Mesodermal cell (in vitro differentiated cells): ENCODE measurements around the gene ADCY5.

Experiments
- H3K27ac ChIP-seq: 2 replicates; pipeline ENCODE4 v1.7.0; 2013; ENCODE audit warnings: mild to moderate bottlenecking, low read depth, low read length, moderate library complexity; ENCODE audit not compliant: severe bottlenecking
- H3K36me3 ChIP-seq: 2 replicates; pipeline ENCODE4 v1.7.1; 2013; ENCODE audit warnings: mild to moderate bottlenecking, low read length, moderate library complexity; ENCODE audit not compliant: control insufficient read depth, insufficient read depth
- H3K4me1 ChIP-seq: one replicate; pipeline ENCODE4 v1.7.1; 2013; ENCODE audit warnings: mild to moderate bottlenecking, low read length; ENCODE audit not compliant: insufficient read depth, control insufficient read depth, poor library complexity, severe bottlenecking
- H3K4me3 ChIP-seq: 2 replicates; pipeline ENCODE4 v1.7.0; 2013; ENCODE audit warnings: low read length, control low read depth, mild to moderate bottlenecking; ENCODE audit not compliant: insufficient read depth, poor library complexity, severe bottlenecking; ENCODE audit errors: extremely low read depth
- H3K9me3 ChIP-seq: 2 replicates; pipeline ENCODE4 v1.7.1; 2013; ENCODE audit warnings: mild to moderate bottlenecking, low read length, moderate library complexity; ENCODE audit not compliant: control insufficient read depth
- WGBS, 2 experiments: methylation state at CpG; one replicate each; pipeline ENCODE4 v1.1.5; 2013; ENCODE audit warnings: missing lambda C conversion rate in 2 of 2; ENCODE audit not compliant: insufficient coverage in 2 of 2; 5-methylcytosine and 5-hydroxymethylcytosine counted together

The ADCY5 gene

GRCh38 chr3:123300583-123300982, 148.3 kb downstream of the ADCY5 start:
- Histone ChIP-seq H3K4me3 (no peak overlapping the region), H3K27ac (no peak overlapping the region), H3K36me3 (no peaks in the 10 kb centered on the region), H3K4me1 (no peaks in the 10 kb centered on the region), H3K9me3 (no peaks in the 10 kb centered on the region)
- 82 to 86% methylated on average over 7 to 8 of the region's 8 CpGs for WGBS, 2 experiments

- Histone ChIP-seq H3K4me1 (no peaks in the 10 kb centered on the region), H3K9me3 (no peaks in the 10 kb centered on the region), H3K4me3 (no peak overlapping the region), H3K36me3 (no peaks in the 10 kb centered on the region), H3K27ac (no peak overlapping the region)
- WGBS, 2 experiments: 95 to 96% methylated on average over 16 of the region's 16 CpGs
These were observed 148.8 kb downstream of the ADCY5 start for GRCh38 chr3:123300056-123300455.

GRCh38 chr3:123299581-123299980, 149.3 kb downstream of the ADCY5 start:
- no peaks in the 10 kb centered on the region for H3K36me3 ChIP-seq
- H3K27ac ChIP-seq: no peak overlapping the region
- no peak overlapping the region for H3K4me3 ChIP-seq
- no peaks in the 10 kb centered on the region for H3K4me1 ChIP-seq
- WGBS, 2 experiments: 82 to 87% methylated on average over 4 to 8 of the region's 8 CpGs
- H3K9me3 ChIP-seq: no peaks in the 10 kb centered on the region

GRCh38 chr3:123298903-123299302, 150.0 kb downstream of the ADCY5 start:
- Histone ChIP-seq H3K27ac (no peak overlapping the region), H3K4me1 (no peaks in the 10 kb centered on the region), H3K36me3 (no peaks in the 10 kb centered on the region), H3K9me3 (no peaks in the 10 kb centered on the region), H3K4me3 (no peak overlapping the region)
- 83 to 96% methylated on average over 1 to 4 of the region's 5 CpGs for WGBS, 2 experiments

- Histone ChIP-seq H3K4me1 (no peaks in the 10 kb centered on the region), H3K9me3 (no peaks in the 10 kb centered on the region), H3K4me3 (no peak overlapping the region), H3K27ac (no peak overlapping the region), H3K36me3 (no peaks in the 10 kb centered on the region)
- 88 to 90% methylated on average over 4 of the region's 6 CpGs for WGBS, 2 experiments
These were observed 151.3 kb downstream of the ADCY5 start for GRCh38 chr3:123297627-123297899.

- WGBS, 2 experiments: 82 to 89% methylated on average over 12 to 13 of the region's 13 CpGs
- H3K4me1 ChIP-seq: no peaks in the 10 kb centered on the region
- H3K36me3 ChIP-seq: no peaks in the 10 kb centered on the region
- no peak overlapping the region for H3K4me3 ChIP-seq
- H3K27ac ChIP-seq: no peak overlapping the region
- no peaks in the 10 kb centered on the region for H3K9me3 ChIP-seq
These were observed 151.9 kb downstream of the ADCY5 start for GRCh38 chr3:123296836-123297626.

- Histone ChIP-seq H3K36me3 (no peaks in the 10 kb centered on the region), H3K4me3 (no peak overlapping the region), H3K27ac (no peak overlapping the region), H3K4me1 (no peaks in the 10 kb centered on the region), H3K9me3 (no peaks in the 10 kb centered on the region)
- 80 to 90% methylated on average over 2 to 5 of the region's 7 CpGs for WGBS, 2 experiments
These were observed 152.6 kb downstream of the ADCY5 start for GRCh38 chr3:123296261-123296660.

- Histone ChIP-seq H3K9me3 (no peaks in the 10 kb centered on the region), H3K4me3 (no peak overlapping the region), H3K4me1 (no peaks in the 10 kb centered on the region), H3K36me3 (no peaks in the 10 kb centered on the region), H3K27ac (no peak overlapping the region)
- WGBS, 2 experiments: 89 to 90% methylated on average over 6 to 9 of the region's 11 CpGs
These were observed 153.0 kb downstream of the ADCY5 start for GRCh38 chr3:123295901-123296250.

GRCh38 chr3:123295171-123295900, 153.6 kb downstream of the ADCY5 start:
- Histone ChIP-seq H3K4me3 (no peak overlapping the region), H3K36me3 (no peaks in the 10 kb centered on the region), H3K9me3 (no peaks in the 10 kb centered on the region), H3K4me1 (no peaks in the 10 kb centered on the region), H3K27ac (no peak overlapping the region)
- 82 to 85% methylated on average over 6 of the region's 7 CpGs for WGBS, 2 experiments

GRCh38 chr3:123294296-123294938, 154.5 kb downstream of the ADCY5 start:
- Histone ChIP-seq H3K4me3 (no peak overlapping the region), H3K36me3 (no peaks in the 10 kb centered on the region)

More at GRCh38 chr3:123294296-123294938, 154.5 kb downstream of the ADCY5 start:
- Histone ChIP-seq H3K4me1 (no peaks in the 10 kb centered on the region), H3K9me3 (no peaks in the 10 kb centered on the region), H3K27ac (no peak overlapping the region)
- WGBS, 2 experiments: 97 to 98% methylated on average over 13 of the region's 13 CpGs
